T47D (cell line): Measurements from ENCODE around the gene ARHGAP24.

ENCODE experiments used
- DNase-seq, 2 experiments: peaks; one replicate each; pipeline versions ENCODE4 v3.0.0 to v3.0.0-alpha.2; 2011 to 2012; ENCODE audit warnings: low read depth in 1 of 2, low spot score in 1 of 2
- JUND ChIP-seq: IDR thresholded peaks from 2 replicates; pipeline ENCODE4 v1.6.1; 2012; ENCODE audit warnings: low read depth
- in situ Hi-C: cut with HindIII; loops from 2 replicates; pipeline ENCODE4 v1.10.0; 2016; ENCODE audit warnings: low sequenced_read_pairs, low pct_unique_long_range_greater_than_20kb

ARHGAP24 gene

GRCh38 chr4:85474818-85475630 lies at the start of gene ARHGAP24:
TSS of gene ARHGAP24 (plus strand) at chr4:85475150.
- peak; percentile 6 to 81 for DNase-seq
- in situ Hi-C loops = no loop called here
- no peak for TF ChIP-seq JUND

DNA sequence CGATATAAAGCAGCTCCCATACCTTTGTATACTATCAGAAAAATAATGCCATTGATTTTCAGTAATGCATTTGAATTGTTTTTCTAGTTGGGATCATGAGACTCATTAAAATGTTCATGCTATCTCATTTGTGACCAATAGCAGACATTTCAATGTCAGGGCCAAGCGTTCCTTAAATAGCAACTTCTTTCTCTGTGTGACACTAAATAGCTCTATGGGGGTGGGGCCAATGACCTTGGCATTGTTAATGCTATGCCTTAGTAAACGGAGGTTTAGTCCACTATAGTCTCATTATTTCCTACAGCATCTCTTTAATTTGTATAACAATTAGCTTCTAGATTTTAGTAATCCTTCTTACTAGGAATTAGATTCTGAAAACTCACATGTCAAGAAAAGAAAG lies 48.6 kb upstream of the ARHGAP24 start:
- no peak for DNase-seq
- in situ Hi-C loops = no loop called here
- no peak for TF ChIP-seq JUND

GRCh38 chr4:85427123-85427522 lies 47.8 kb upstream of the ARHGAP24 start:
- no peak for DNase-seq
- no peak for TF ChIP-seq JUND
- in situ Hi-C loops = no loop called here

DNA sequence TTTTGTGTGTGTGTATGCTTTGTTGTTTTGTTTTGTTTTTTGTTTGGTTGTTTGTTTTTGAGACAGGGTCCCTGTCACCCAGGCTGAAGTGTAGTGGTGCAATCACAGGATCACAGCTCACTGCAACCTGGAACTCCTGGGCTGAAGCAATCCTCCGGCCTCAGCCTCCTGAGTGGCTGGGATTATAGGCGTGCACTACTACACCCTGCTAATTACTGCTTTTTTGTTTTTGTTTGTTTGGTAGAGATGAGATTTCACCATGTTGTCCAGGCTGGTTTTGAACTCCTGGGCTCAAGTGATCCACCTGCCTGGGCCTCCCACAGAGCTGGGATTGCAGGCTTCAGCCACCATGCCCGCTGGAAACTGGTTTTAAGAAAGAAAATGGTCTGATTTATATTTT lies 44.7 kb upstream of the ARHGAP24 start:
- in situ Hi-C loops = no loop called here
- DNase-seq = no peak
- TF ChIP-seq JUND = no peak

DNA sequence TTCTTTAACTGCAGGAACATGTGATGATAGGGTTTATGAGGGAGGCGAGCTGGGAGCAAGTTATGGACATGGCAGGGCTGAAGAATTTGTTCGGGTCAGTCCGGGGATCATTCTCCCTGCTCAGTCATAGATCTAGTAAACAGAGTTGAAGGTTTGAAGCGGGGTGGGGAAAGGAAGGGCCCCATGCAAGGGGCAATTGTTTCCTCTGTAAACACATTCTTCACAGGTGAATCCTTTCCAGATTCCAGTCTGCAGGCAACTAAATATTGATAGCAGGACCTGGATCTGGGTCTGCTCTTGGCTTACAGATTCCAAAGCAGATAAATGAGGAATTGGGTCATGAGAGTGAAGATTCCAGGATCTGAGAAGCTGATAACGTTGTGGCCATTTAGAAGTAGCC lies 44.3 kb upstream of the ARHGAP24 start:
- in situ Hi-C loops = no loop called here
- DNase-seq = no peak
- no peak for TF ChIP-seq JUND

DNA sequence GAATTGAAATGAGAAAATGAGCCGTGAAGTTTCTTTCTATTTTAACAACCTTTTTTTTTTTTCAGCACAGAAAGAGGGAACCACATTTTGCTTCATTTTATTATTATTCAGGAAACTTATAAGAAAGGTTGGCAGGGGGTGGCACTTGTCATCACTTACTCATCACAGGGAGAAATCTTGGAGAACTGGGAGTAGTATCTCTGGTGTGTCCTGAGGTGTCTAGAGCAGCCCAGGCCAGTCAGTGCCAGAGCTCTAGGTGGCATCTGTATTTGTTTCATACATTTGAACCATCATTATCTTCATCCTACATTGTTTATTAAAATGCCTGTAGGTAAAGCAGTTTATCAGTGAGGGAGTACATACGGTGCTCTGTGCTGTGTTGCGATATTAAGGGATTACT lies 43.8 kb upstream of the ARHGAP24 start:
- no peak for DNase-seq
- no peak for TF ChIP-seq JUND
- in situ Hi-C loops = no loop called here

DNA sequence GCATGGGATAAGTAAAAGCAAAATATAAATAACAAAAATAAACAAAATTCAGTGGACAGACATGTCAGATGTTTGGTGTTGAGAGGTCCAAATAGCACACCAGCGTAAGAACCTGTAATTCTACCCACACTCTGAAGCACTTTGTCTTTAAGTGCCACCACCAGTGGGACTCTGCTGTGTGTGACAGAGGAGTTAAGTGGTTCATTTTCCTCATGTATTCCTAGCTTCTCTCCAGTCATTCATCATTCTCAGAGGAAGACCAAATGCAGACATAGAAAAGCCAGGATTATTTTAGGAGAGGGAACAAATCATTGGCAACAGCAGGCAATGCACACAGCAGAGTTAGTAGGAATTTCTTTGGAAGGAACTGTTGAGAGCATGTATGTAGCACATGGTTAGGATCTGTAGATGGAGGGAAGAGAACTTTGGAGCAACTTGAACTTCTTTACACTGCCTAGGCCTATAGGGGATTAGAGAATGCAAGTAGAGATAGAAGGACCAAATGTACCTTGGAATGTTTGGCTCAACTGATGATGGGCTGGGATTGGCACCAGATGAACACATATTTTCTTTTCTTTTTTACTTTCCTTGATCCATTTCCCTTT lies 43.0 kb upstream of the ARHGAP24 start:
- in situ Hi-C loops = no loop called here
- TF ChIP-seq JUND = no peak
- no peak for DNase-seq

- no peak for DNase-seq
- in situ Hi-C loops = no loop called here
Observed at GRCh38 chr4:85445050-85445639, 29.8 kb upstream of the ARHGAP24 start.

DNA sequence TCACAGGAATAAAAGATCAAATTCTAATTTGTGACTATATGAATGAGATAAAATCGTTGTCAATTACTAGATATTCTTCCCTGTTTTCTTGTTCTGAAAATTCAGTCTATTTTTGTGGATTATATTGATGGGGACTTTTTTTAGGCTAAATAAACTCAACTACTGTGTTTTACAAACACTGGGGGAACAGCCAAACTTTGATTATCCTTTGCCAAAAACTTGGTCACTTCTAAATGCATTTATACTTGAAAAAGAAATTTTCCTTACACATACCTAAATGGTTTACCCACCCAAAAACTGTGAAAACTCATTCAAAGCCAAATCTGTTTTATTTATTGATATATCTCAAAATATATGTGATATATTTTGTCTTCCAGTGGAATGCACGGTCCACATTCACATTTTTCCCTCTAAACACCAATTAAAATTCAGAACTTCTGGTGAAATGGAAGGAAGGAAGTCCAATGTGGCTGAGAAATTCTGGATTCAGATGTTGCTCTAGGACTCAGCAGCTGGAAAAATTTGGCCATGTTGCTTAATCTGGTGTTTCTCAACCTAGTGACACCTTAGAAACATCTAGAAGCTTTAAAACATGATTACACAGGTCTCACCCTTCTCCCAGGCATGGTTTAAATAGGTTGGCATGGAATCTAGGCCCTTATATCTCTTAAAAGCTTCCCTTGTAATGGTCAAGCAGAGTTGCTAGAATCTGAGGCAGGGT lies 28.6 kb upstream of the ARHGAP24 start:
- in situ Hi-C loops = no loop called here
- no peak for TF ChIP-seq JUND
- DNase-seq = no peak

More at GRCh38 chr4:85445050-85445639, 29.8 kb upstream of the ARHGAP24 start:
- no peak for TF ChIP-seq JUND

- peak in 1 of 2 experiments; percentile 49 for DNase-seq
- TF ChIP-seq JUND = no peak
- in situ Hi-C loops = no loop called here
Observed at GRCh38 chr4:85448906-85449890, 25.8 kb upstream of the ARHGAP24 start.

DNA sequence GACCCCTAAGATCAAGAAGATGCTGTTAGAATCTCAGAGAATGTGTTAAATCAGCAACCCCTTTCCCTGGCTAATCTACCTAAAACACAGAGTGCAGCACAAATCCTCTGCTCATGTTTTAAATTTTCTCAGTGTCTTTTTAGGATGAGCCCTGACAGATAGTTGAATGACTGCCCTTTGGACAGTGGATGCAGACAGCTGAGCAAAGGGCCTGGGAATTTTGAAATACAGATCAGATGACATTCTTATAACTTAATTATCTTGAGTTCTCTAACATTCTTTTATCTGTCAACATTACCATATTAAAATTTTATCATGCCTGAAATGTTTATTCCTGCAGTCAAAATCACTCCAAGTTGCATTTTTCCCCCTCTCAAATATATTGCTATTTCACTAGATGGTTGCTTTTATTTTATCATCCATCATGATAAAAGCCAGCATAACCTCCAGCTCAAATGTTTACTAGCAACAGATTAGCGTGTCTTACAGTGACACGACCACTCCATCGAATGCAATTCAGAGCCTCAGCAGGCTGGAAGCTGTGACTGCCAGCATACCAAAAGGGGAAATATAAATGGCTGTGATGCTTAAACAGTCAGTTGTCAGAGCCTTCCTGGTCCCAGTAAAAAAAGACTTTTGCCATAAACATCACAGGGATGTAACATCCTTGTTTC lies 22.8 kb upstream of the ARHGAP24 start:
- no peak for DNase-seq
- no peak for TF ChIP-seq JUND
- in situ Hi-C loops = no loop called here
